Panc1 (cell line): Measurements from ENCODE around the gene B4GALT2. TPM values are rescaled to one million over a fixed set of nuclear protein-coding genes. Genes with fewer than 3 reads are reported as not detected.

Source experiments
- ATAC-seq: fragments of 200-7000 bp; cut with Tn5 transposase; 2 replicates; pipeline ENCODE4 v1.9.1; 2020; ENCODE audit warnings: mild to moderate bottlenecking, moderate library complexity
- BruUV-seq: library from RNA; stranded (reverse); fragments of 400-500 nt; replicated peaks from 2 replicates; lab custom pipeline; 2021; lab: Mats Ljungman, UMichigan
- CTCF ChIA-PET: fragments of 300-600 bp; sonication (Branson Sonifier 250); formaldehyde crosslinking; loops from one replicate; lab custom pipeline; 2022; ENCODE audit warnings: antibody characterized with exemption; lab: Charles Lee
- POLR2A ChIA-PET: fragments of 300-600 bp; sonication (Branson Sonifier 250); formaldehyde crosslinking; loops from one replicate; lab custom pipeline; 2022; ENCODE audit warnings: antibody characterized with exemption; lab: Charles Lee
- DNase-seq: peaks from one replicate; pipeline ENCODE4 v3.0.0-alpha.2; 2010; ENCODE audit warnings: low read depth, low spot score
- H3K27ac ChIP-seq: 2 replicates; pipeline ENCODE4 v1.5.1; 2011; ENCODE audit warnings: mild to moderate bottlenecking, low read length, inconsistent platforms
- H3K27me3 ChIP-seq: fragments of 200-500 bp; sonication (Bioruptor generic); 2 replicates; pipeline ENCODE4 v1.6.0; 2014; ENCODE audit warnings: low read length, inconsistent platforms; ENCODE audit not compliant: control insufficient read depth, insufficient read depth
- H3K36me3 ChIP-seq: fragments of 200-500 bp; sonication (Bioruptor generic); 2 replicates; pipeline ENCODE4 v1.5.1; 2014; ENCODE audit warnings: inconsistent platforms, mild to moderate bottlenecking, low read length, moderate library complexity; ENCODE audit not compliant: control insufficient read depth, insufficient read depth
- H3K4me1 ChIP-seq: 2 replicates; pipeline ENCODE4 v1.5.1; 2011; ENCODE audit warnings: inconsistent platforms, mild to moderate bottlenecking, low read length, moderate library complexity; ENCODE audit not compliant: control insufficient read depth, insufficient read depth
- H3K4me3 ChIP-seq, 2 experiments: 2 replicates each; pipeline ENCODE4 v1.5.1; 2011 to 2012; ENCODE audit warnings: low read depth in 2 of 2, low read length in 2 of 2, mild to moderate bottlenecking in 2 of 2, inconsistent platforms in 1 of 2, moderate library complexity in 1 of 2
- H3K9me3 ChIP-seq: fragments of 200-500 bp; sonication (Bioruptor generic); 2 replicates; pipeline ENCODE4 v1.5.1; 2014; ENCODE audit warnings: low read depth, mild to moderate bottlenecking, inconsistent platforms, low read length, moderate library complexity; ENCODE audit not compliant: control insufficient read depth, insufficient read depth
- CTCF ChIP-seq: fragments of 450-650 bp; IDR thresholded peaks from 2 replicates; pipeline ENCODE4 v1.5.1; 2017; ENCODE audit warnings: mild to moderate bottlenecking
- POLR2AphosphoS5 ChIP-seq: IDR thresholded peaks from 2 replicates; pipeline ENCODE4 v1.6.1; 2012; ENCODE audit warnings: mild to moderate bottlenecking, low read depth, low read length, moderate library complexity
- REST ChIP-seq, 2 experiments: IDR thresholded peaks; 2 replicates each; pipeline ENCODE4 v1.6.1; 2011 to 2012; ENCODE audit warnings: low read depth in 2 of 2, control low read depth in 1 of 2, low read length in 1 of 2, mild to moderate bottlenecking in 1 of 2, moderate library complexity in 1 of 2; ENCODE audit not compliant: insufficient read depth in 1 of 2
- SIN3A ChIP-seq: IDR thresholded peaks from 2 replicates; pipeline ENCODE4 v1.6.1; 2012; ENCODE audit warnings: low read depth, mild to moderate bottlenecking, low read length, moderate library complexity, borderline replicate concordance; ENCODE audit not compliant: insufficient read depth
- TCF7L2 ChIP-seq: IDR thresholded peaks from 2 replicates; pipeline ENCODE4 v1.6.1; 2011; ENCODE audit warnings: mild to moderate bottlenecking, low read depth, low read length, inconsistent platforms
- in situ Hi-C: cut with HindIII; loops from 2 replicates; pipeline ENCODE4 v1.10.0; 2016; ENCODE audit warnings: low sequenced_read_pairs, low pct_unique_long_range_greater_than_20kb
- intact Hi-C: fragments of 100-400 bp; cut with micrococcal nuclease; formaldehyde crosslinking; loops from one replicate; pipeline ENCODE4 v1.10.0; 2022; ENCODE audit not compliant: unreplicated experiment
- total RNA-seq: library from RNA; stranded (reverse); gene quantifications from one replicate; pipeline ENCODE4 v1.2.1, GENCODE V29; 2021; ENCODE audit not compliant: unreplicated experiment

B4GALT2 gene
- total RNA-seq, 1 experiment from 2014 or later, result 90.1 TPM

- no peak for DNase-seq
- TF ChIP-seq TCF7L2 (no peak), POLR2AphosphoS5 (no peak)
- CTCF ChIA-PET, result no interaction called here
- POLR2A ChIA-PET, result no interaction called here
- BruUV-seq, result no TSS peak
- H3K27me3 ChIP-seq, result no peaks in the 10 kb centered on the region
- in situ Hi-C loops (loop anchor here (25.0 kb wide), 1 partner anchor 177 kb away; no protein-coding TSS in a partner anchor), intact Hi-C loops (loop anchor here (10.0 kb wide), 1 partner anchor 414 kb away; no protein-coding TSS in a partner anchor)
- ATAC-seq, result no peak
- H3K9me3 ChIP-seq, result no peaks in the 10 kb centered on the region
- H3K27ac ChIP-seq, result no peak overlapping the region
- H3K36me3 ChIP-seq, result no peaks in the 10 kb centered on the region
- no peak overlapping the region for H3K4me3 ChIP-seq
- H3K4me1 ChIP-seq, result peaks cover 10% of the 10 kb centered on the region
Observed at GRCh38 chr1:43938892-43939587, 40.0 kb upstream of the B4GALT2 start.

GRCh38 chr1:43942411-43942810 lies 36.6 kb upstream of the B4GALT2 start:
- H3K27me3 ChIP-seq, result no peaks in the 10 kb centered on the region
- ChIA-PET POLR2A (no interaction called here), CTCF (no interaction called here)
- intact Hi-C loops, result no loop called here
- no peak for ATAC-seq
- no peak for DNase-seq
- H3K4me3 ChIP-seq, result no peak overlapping the region
- no peak overlapping the region for H3K27ac ChIP-seq
- peaks cover 4% of the 10 kb centered on the region; the same call in 1 of the 2 replicates for H3K36me3 ChIP-seq
- H3K4me1 ChIP-seq, result peaks cover 4% of the 10 kb centered on the region; the same call in 1 of the 2 replicates
- TF ChIP-seq SIN3A (no peak), TCF7L2 (no peak), CTCF (no peak), POLR2AphosphoS5 (no peak), REST (IDR thresholded peaks at IDR 0.05; ENCODE audit: insufficient read depth in 1 of 2, low read depth in 2 of 2, low read length in 1 of 2) (no peak)
- H3K9me3 ChIP-seq, result no peaks in the 10 kb centered on the region
- BruUV-seq, result no TSS peak
- in situ Hi-C loops, result loop anchor here (25.0 kb wide), 1 partner anchor 180 kb away; no protein-coding TSS in a partner anchor

- Histone ChIP-seq H3K27ac (peak overlapping the region; percentile 34), H3K4me3 (no peak overlapping the region), H3K4me1 (peaks cover 16% of the 10 kb centered on the region), H3K27me3 (no peaks in the 10 kb centered on the region), H3K36me3 (peaks cover 4% of the 10 kb centered on the region; the same call in 1 of the 2 replicates), H3K9me3 (no peaks in the 10 kb centered on the region)
- BruUV-seq, result no TSS peak
- intact Hi-C loops (no loop called here), in situ Hi-C loops (loop anchor here (25.0 kb wide), 1 partner anchor 183 kb away; no protein-coding TSS in a partner anchor)
- ATAC-seq (no peak), DNase-seq (no peak)
- TF ChIP-seq REST (IDR thresholded peaks at IDR 0.05; ENCODE audit: insufficient read depth in 1 of 2, low read depth in 2 of 2, low read length in 1 of 2) (no peak), SIN3A (no peak), POLR2AphosphoS5 (no peak), TCF7L2 (no peak), CTCF (no peak)
- ChIA-PET CTCF (interaction anchor here (2.4 kb wide), 1 partner anchor 10 kb away, joined by 9 read pairs; no protein-coding TSS in a partner anchor), POLR2A (interaction anchor here (0.7 kb wide), 1 partner anchor 196 kb away, joined by 4 read pairs; no protein-coding TSS in a partner anchor)
Observed at GRCh38 chr1:43944860-43945259, 34.1 kb upstream of the B4GALT2 start.
